Hepatocyte (in vitro differentiated cells): ENCODE data around the gene SULT1A3. TPM values are rescaled to one million over a fixed set of nuclear protein-coding genes. Genes with fewer than 3 reads are reported as not detected.
A peak's percentile ranks its signal among the peaks of the same experiment; 100 is the strongest.

Experiments used
- DNase-seq: peaks from one replicate; pipeline ENCODE4 v3.0.0-alpha.2; 2016; ENCODE audit warnings: low spot score
- H2AFZ ChIP-seq: fragments of 200-600 bp; sonication (generic); 2 replicates; pipeline ENCODE4 v1.6.0; 2016; ENCODE audit warnings: antibody characterized with exemption, mild to moderate bottlenecking
- H3K27ac ChIP-seq: fragments of 200-600 bp; sonication (generic); 2 replicates; pipeline ENCODE4 v1.5.1; 2016; ENCODE audit warnings: mild to moderate bottlenecking
- H3K27me3 ChIP-seq: fragments of 200-600 bp; sonication (generic); 2 replicates; pipeline ENCODE4 v1.6.1; 2016
- H3K36me3 ChIP-seq: fragments of 200-600 bp; sonication (generic); replicated peaks from 2 replicates; pipeline ENCODE4 v1.5.1; 2016; ENCODE audit warnings: low read depth; ENCODE audit not compliant: insufficient read depth
- H3K4me1 ChIP-seq: fragments of 200-600 bp; sonication (generic); 2 replicates; pipeline ENCODE4 v1.5.1; 2016; ENCODE audit warnings: mild to moderate bottlenecking, moderate library complexity; ENCODE audit not compliant: insufficient read depth
- H3K4me2 ChIP-seq: fragments of 200-600 bp; sonication (generic); 2 replicates; pipeline ENCODE4 v1.6.0; 2016
- H3K4me3 ChIP-seq: fragments of 200-600 bp; sonication (generic); 2 replicates; pipeline ENCODE4 v1.5.1; 2016; ENCODE audit warnings: mild to moderate bottlenecking
- H3K79me2 ChIP-seq: fragments of 200-600 bp; sonication (generic); 2 replicates; pipeline ENCODE4 v1.6.0; 2017; ENCODE audit warnings: mild to moderate bottlenecking
- H3K9me2 ChIP-seq: fragments of 200-600 bp; sonication (generic); replicated peaks from 2 replicates; pipeline ENCODE4 v1.6.0; 2017; ENCODE audit warnings: mild to moderate bottlenecking; ENCODE audit not compliant: insufficient read depth
- H3K9me3 ChIP-seq: fragments of 200-600 bp; sonication (generic); 2 replicates; pipeline ENCODE4 v1.5.1; 2016; ENCODE audit warnings: low read depth, mild to moderate bottlenecking
- H4K20me1 ChIP-seq: fragments of 200-600 bp; sonication (generic); 2 replicates; pipeline ENCODE4 v1.6.0; 2016; ENCODE audit warnings: mild to moderate bottlenecking; ENCODE audit not compliant: insufficient read depth, poor library complexity, severe bottlenecking
- EZH2 ChIP-seq: fragments of 200-600 bp; sonication (generic); IDR thresholded peaks from 2 replicates; pipeline ENCODE4 v1.6.1; 2016; ENCODE audit warnings: antibody characterized with exemption, mild to moderate bottlenecking, borderline replicate concordance
- EZH2phosphoT487 ChIP-seq: fragments of 200-600 bp; sonication (generic); IDR thresholded peaks from one replicate; pipeline ENCODE4 v1.6.1; 2018; ENCODE audit warnings: antibody characterized with exemption, mild to moderate bottlenecking, low read depth, moderate library complexity; ENCODE audit not compliant: unreplicated experiment, severe bottlenecking
- WGBS: methylation state at CpG from one replicate; pipeline ENCODE4 v1.1.6; 2016; ENCODE audit warnings: low lambda C conversion rate; ENCODE audit errors: missing lambda C conversion rate; 5-methylcytosine and 5-hydroxymethylcytosine counted together
- polyA plus RNA-seq: library from polyadenylated mRNA; unstranded; fragments of >200 nt; fragmentation: Nextera tagmentation; extraction: Ambion mirVana; gene quantifications from 2 replicates; pipeline ENCODE4 v1.2.1, GENCODE V29; 2016
- total RNA-seq: library from RNA; depleted of rRNA; stranded (reverse); fragments of >200 nt; gene quantifications from 2 replicates; pipeline ENCODE4 v1.2.3, GENCODE V29; 2014
- TF ChIP-seq, protein P1 (sequence below): fragments of 200-600 bp; sonication (generic); IDR thresholded peaks from 2 replicates; pipeline ENCODE4 v1.5.1; 2016; ENCODE audit warnings: antibody characterized with exemption, mild to moderate bottlenecking; ENCODE audit not compliant: poor library complexity

Gene SULT1A3
- total and polyA plus RNA-seq, 2 experiments from 2014 or later, result 8.1 to 23.1 TPM

DNA sequence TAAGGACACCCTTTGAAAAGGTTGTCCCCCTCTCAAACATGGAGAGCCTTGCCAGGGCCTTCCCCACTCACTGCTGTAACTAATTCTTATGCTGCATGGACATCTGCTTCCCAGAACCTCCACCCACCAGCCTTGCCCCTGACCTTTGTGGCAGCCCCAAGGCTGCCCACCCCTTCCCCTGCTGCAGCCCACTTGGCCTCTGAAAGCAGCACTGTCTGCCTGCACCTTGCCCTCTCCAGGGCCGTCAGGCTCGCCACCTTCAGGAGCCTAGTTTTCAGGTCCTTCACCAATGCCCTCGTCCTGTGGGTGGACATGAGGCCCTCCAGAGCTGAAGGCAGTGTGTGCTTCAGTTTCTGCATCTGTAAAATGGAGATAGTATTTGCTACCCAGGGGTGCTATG lies 18.3 kb upstream of the SULT1A3 start:
- Histone ChIP-seq H3K27me3 (no peaks in the 10 kb centered on the region), H3K79me2 (no peaks in the 10 kb centered on the region), H2AFZ (no peak overlapping the region), H3K4me2 (no peak overlapping the region), H3K36me3 (no peaks in the 10 kb centered on the region), H3K9me3 (no peaks in the 10 kb centered on the region), H3K4me1 (no peaks in the 10 kb centered on the region), H4K20me1 (no peaks in the 10 kb centered on the region), H3K27ac (no peak overlapping the region), H3K4me3 (no peak overlapping the region), H3K9me2 (no peaks in the 10 kb centered on the region)
- no peak for TF ChIP-seq EZH2
- TF ChIP-seq, protein P1, sequence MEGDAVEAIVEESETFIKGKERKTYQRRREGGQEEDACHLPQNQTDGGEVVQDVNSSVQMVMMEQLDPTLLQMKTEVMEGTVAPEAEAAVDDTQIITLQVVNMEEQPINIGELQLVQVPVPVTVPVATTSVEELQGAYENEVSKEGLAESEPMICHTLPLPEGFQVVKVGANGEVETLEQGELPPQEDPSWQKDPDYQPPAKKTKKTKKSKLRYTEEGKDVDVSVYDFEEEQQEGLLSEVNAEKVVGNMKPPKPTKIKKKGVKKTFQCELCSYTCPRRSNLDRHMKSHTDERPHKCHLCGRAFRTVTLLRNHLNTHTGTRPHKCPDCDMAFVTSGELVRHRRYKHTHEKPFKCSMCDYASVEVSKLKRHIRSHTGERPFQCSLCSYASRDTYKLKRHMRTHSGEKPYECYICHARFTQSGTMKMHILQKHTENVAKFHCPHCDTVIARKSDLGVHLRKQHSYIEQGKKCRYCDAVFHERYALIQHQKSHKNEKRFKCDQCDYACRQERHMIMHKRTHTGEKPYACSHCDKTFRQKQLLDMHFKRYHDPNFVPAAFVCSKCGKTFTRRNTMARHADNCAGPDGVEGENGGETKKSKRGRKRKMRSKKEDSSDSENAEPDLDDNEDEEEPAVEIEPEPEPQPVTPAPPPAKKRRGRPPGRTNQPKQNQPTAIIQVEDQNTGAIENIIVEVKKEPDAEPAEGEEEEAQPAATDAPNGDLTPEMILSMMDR, result no peak
- TF ChIP-seq EZH2phosphoT487, result no peak
- 82% methylated on average over 3 of the region's 3 CpGs for WGBS
- no peak for DNase-seq

GRCh38 chr16:30183233-30184095 lies 15.6 kb upstream of the SULT1A3 start, which contains the start of gene CORO1A:
Gene CORO1A (plus strand): TSS chr16:30183602. CDS start chr16:30185210, 1,608 bp downstream.
- 1% methylated on average over 19 of the region's 81 CpGs for WGBS
- H3K9me2 ChIP-seq, result no peaks in the 10 kb centered on the region
- H4K20me1 ChIP-seq, result no peaks in the 10 kb centered on the region
- H3K36me3 ChIP-seq, result no peaks in the 10 kb centered on the region
- TF ChIP-seq EZH2 (no peak), EZH2phosphoT487 (no peak)
- TF ChIP-seq, protein P1, result no peak
- H3K27me3 ChIP-seq, result no peaks in the 10 kb centered on the region
- no peaks in the 10 kb centered on the region for H3K79me2 ChIP-seq
- peak within 1 kb of the TSS; percentile 87 for H3K4me2 ChIP-seq
- H3K9me3 ChIP-seq, result no peaks in the 10 kb centered on the region
- peak; percentile 91 for DNase-seq
- H3K27ac ChIP-seq, result peak within 1 kb of the TSS; percentile 62
- H3K4me3 ChIP-seq, result peak within 1 kb of the TSS; percentile 54
- peak within 1 kb of the TSS; percentile 84 for H2AFZ ChIP-seq
- H3K4me1 ChIP-seq, result no peaks in the 10 kb centered on the region

- no peaks in the 10 kb centered on the region for H3K36me3 ChIP-seq
- no peaks in the 10 kb centered on the region for H4K20me1 ChIP-seq
- H3K4me3 ChIP-seq, result no peak overlapping the region
- no peak for DNase-seq
- 73% methylated on average over 24 of the region's 24 CpGs for WGBS
- H3K79me2 ChIP-seq, result no peaks in the 10 kb centered on the region
- TF ChIP-seq EZH2 (no peak), EZH2phosphoT487 (no peak)
- TF ChIP-seq, protein P1, result no peak
- peak overlapping the region; percentile 87 for H3K4me2 ChIP-seq
- no peak overlapping the region for H2AFZ ChIP-seq
- no peak overlapping the region for H3K27ac ChIP-seq
- H3K27me3 ChIP-seq, result no peaks in the 10 kb centered on the region
- no peaks in the 10 kb centered on the region for H3K9me2 ChIP-seq
- no peaks in the 10 kb centered on the region for H3K4me1 ChIP-seq
- H3K9me3 ChIP-seq, result no peaks in the 10 kb centered on the region
Measured at GRCh38 chr16:30184096-30184890, 14.8 kb upstream of the SULT1A3 start.
